ENCODE measurements around the gene PIGS. TPM values are rescaled to one million over a fixed set of nuclear protein-coding genes. Genes with fewer than 3 reads are reported as not detected.

The PIGS gene
- total RNA-seq, 3 donors from 2014 or later: 52.2 to 100 (median 88.5) TPM

DNA sequence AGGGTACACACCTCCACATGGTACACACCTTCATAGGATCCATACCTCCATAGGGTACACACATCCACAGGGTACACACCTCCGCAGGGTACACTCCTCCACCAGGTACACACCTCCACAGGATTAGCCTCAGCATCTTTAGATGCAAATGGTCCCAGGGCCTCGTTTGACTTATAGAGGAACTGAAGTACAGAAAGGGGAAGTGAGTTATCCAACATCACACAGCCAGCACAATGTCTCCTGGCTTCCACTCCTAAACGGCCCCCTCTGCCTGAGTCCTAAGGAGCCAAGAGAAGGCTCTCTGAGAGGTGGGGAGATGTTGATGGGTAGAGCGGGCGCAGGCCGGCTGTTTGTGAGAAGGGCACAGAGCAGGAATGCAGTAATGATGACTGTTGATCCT, 53.2 kb downstream of the PIGS start:
- intact Hi-C loops (cut with DNase I, micrococcal nuclease): no loop called here
- H3K4me3 ChIP-seq: no peak overlapping the region
- H3K9me3 ChIP-seq: no peaks in the 10 kb centered on the region
- H3K4me1 ChIP-seq (ENCODE audit: low read depth): peaks cover 3% of the 10 kb centered on the region
- DNase-seq (peak in 1 of 3 donors; percentile 12), ATAC-seq (no peak)
- H3K36me3 ChIP-seq (ENCODE audit: low read depth): no peaks in the 10 kb centered on the region
- TF ChIP-seq CTCF (IDR thresholded peaks at IDR 0.05): no peak

DNA sequence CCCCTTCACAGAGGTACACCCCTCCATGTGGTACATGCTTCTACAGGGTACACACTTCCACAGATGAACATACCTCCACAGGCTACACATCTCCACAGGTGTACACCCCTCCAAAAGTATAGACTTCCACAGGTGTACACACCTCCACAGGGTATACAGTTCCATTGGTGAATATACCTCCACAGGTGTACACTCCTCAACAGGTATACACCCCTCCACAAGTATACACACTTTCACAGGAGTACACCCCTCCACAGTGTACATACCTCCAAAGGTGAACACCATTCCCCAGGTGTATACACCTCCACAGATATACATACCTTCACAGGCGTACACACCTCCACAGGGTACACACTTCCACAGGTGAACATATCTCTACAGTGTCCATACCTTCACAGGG, 55.8 kb downstream of the PIGS start:
- Histone ChIP-seq H3K4me1 (ENCODE audit: low read depth) (peaks cover 3% of the 10 kb centered on the region), H3K4me3 (no peak overlapping the region), H3K9me3 (no peaks in the 10 kb centered on the region), H3K36me3 (ENCODE audit: low read depth) (no peaks in the 10 kb centered on the region)
- DNase-seq: no peak
- no peak for TF ChIP-seq CTCF (IDR thresholded peaks at IDR 0.05)
- no peak for ATAC-seq
- intact Hi-C loops (cut with DNase I, micrococcal nuclease): no loop called here

DNA sequence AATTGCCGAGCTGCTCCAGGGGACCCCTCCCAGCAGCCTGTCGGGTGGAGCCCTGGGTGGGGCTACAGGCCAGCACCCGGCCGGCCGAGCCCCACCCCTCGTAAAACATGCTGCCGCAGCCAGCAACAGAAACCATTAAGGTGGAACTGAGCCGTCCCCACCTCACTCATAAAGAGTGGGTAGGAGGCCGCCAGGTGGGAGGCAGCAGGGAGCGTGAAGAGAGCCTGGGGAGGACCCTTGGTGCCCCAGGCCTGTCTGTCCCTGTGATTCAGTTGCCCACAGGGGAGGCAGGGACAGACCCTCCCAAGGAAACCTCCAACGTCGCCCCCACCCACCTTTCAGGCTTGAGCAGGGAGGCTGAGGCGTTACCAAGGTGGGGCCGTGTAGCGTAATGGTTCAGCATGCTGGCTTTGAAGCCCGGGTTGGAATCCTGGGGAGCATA, 56.7 kb downstream of the PIGS start:
- Histone ChIP-seq H3K4me3 (no peak overlapping the region), H3K4me1 (ENCODE audit: low read depth) (peaks cover 3% of the 10 kb centered on the region), H3K9me3 (no peaks in the 10 kb centered on the region), H3K36me3 (ENCODE audit: low read depth) (no peaks in the 10 kb centered on the region)
- ATAC-seq: peak; percentile 96
- intact Hi-C loops (cut with DNase I, micrococcal nuclease): no loop called here
- TF ChIP-seq CTCF (IDR thresholded peaks at IDR 0.05): no peak
- DNase-seq: peak; percentile 85 to 89 (median 88)

DNA sequence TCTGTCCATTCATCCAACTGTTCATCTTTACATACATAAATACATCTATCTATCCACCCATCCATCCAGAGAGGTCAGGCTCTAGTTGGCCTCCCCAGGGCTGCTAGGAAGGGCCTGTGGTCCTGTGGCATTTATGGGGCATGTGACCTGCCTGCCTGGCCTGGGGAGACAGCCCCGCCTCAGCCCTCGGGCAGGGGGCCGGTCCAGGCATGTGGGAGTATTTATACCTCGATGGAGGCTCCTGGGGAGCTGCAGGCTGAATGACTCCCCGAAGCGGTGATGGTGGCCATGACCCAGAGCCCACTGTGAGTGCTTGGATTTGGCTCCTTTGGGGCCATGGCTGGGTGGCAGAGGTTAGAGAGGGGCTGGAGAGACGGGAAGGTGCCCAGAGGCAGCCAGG, 57.8 kb downstream of the PIGS start:
- peaks cover 4% of the 10 kb centered on the region for H3K4me1 ChIP-seq (ENCODE audit: low read depth)
- ATAC-seq (no peak), DNase-seq (peak in 1 of 3 donors; percentile 27)
- TF ChIP-seq CTCF (IDR thresholded peaks at IDR 0.05): no peak
- H3K9me3 ChIP-seq: no peaks in the 10 kb centered on the region
- no peak overlapping the region for H3K4me3 ChIP-seq
- intact Hi-C loops (cut with DNase I, micrococcal nuclease): no loop called here
- no peaks in the 10 kb centered on the region for H3K36me3 ChIP-seq (ENCODE audit: low read depth)

DNA sequence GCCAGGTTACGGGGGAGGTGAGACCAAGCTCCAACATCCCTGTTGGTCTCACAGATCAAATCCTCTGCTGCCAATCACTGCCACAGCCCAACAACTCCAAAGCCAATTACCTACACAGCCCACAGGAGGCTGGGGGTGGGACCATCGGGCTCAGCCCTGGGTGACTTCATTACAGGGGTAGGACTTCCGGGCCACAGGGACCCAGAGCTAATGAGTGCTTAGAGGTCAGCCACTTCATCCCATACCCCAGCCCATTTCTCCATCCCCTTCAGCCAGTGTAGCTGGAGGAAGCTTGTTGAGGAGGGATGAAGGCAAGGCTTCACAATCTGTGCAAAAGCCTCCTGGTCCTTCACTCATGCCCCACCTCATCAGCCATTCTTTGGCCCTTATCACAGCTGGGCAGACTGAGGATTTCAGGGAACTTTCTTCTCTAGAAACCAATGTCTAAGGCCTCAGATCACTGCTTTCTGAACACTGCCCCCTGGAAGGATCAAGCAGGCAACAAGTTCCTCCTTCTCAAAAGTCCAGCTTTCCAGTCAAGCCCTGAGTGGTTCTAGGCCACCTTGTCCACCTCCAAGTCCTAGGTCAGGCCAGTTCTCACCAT, 59.4 kb downstream of the PIGS start:
- peaks cover 14% of the 10 kb centered on the region for H3K4me1 ChIP-seq (ENCODE audit: low read depth)
- no peak overlapping the region for H3K4me3 ChIP-seq
- TF ChIP-seq CTCF (IDR thresholded peaks at IDR 0.05): no peak
- intact Hi-C loops (cut with DNase I, micrococcal nuclease): no loop called here
- no peaks in the 10 kb centered on the region for H3K36me3 ChIP-seq (ENCODE audit: low read depth)
- H3K9me3 ChIP-seq: no peaks in the 10 kb centered on the region
- DNase-seq (peak in 1 of 3 donors; percentile 40), ATAC-seq (no peak)

DNA sequence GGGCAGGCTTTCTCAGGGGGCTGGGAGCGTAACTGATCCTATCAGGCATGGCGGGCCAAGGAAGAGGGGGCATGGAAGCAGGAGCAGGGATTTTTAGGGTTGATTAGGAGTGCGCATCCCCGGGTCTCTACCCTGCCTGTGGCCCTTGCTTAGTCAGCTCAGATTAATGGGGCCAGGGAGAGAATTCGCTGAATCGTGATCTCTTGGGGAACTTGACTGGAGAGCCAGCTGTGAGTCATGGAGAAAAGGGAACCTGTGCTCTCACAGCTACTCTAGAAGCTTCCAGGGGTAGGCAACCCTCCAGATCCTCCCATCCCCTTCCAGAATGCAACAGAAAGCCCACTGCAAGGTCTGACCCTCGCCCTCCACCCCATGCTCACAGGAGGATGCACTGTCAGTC, 61.5 kb downstream of the PIGS start:
- ATAC-seq: no peak
- H3K36me3 ChIP-seq (ENCODE audit: low read depth): no peaks in the 10 kb centered on the region
- no peak for DNase-seq
- no peak for TF ChIP-seq CTCF (IDR thresholded peaks at IDR 0.05)
- no peak overlapping the region for H3K4me3 ChIP-seq
- peaks cover 14% of the 10 kb centered on the region for H3K4me1 ChIP-seq (ENCODE audit: low read depth)
- H3K9me3 ChIP-seq: no peaks in the 10 kb centered on the region
- intact Hi-C loops (cut with DNase I, micrococcal nuclease): no loop called here
